IMR-90 (cell line): ENCODE measurements around the gene SPDYE2B. TPM values are rescaled to one million over a fixed set of nuclear protein-coding genes. Genes with fewer than 3 reads are reported as not detected.
"Not testable (repeated sequence)": the region's sequence is repeated elsewhere in the genome, so short reads cannot be mapped to it uniquely, and the experiment has no call there.

ENCODE experiments used
- ATAC-seq: fragments of 200-7000 bp; cut with Tn5 transposase; 2 replicates; pipeline ENCODE4 v1.9.1; 2020; ENCODE audit warnings: low read depth, mild to moderate bottlenecking, moderate library complexity
- BruUV-seq: library from RNA; stranded (reverse); fragments of 400-500 nt; replicated peaks from 2 replicates; lab custom pipeline; 2021; lab: Mats Ljungman, UMichigan
- CTCF ChIA-PET: fragments of 300-600 bp; formaldehyde crosslinking; extraction: SDS; loops from one replicate; lab custom pipeline; 2021; ENCODE audit warnings: antibody characterized with exemption; lab: Yijun Ruan, JAX
- POLR2A ChIA-PET: fragments of 300-600 bp; sonication (Branson Sonifier 250); formaldehyde crosslinking; loops from one replicate; lab custom pipeline; 2022; ENCODE audit warnings: antibody characterized with exemption; ENCODE audit not compliant: unreplicated experiment; lab: Charles Lee
- DNase-seq: peaks from one replicate; pipeline ENCODE4 v3.0.0; 2013
- H2AFZ ChIP-seq: replicated peaks from 2 replicates; pipeline ENCODE3; 2013; ENCODE audit warnings: low read length, mild to moderate bottlenecking; ENCODE audit not compliant: poor library complexity
- H2AK5ac ChIP-seq: 2 replicates; pipeline ENCODE4 v1.6.1; 2013; ENCODE audit warnings: low read depth, low read length, inconsistent platforms
- H2AK9ac ChIP-seq: replicated peaks from 2 replicates; pipeline ENCODE3; 2013; ENCODE audit warnings: mild to moderate bottlenecking, low read depth, low read length, moderate library complexity; ENCODE audit not compliant: poor library complexity
- H2BK120ac ChIP-seq: 2 replicates; pipeline ENCODE4 v1.6.1; 2013; ENCODE audit warnings: low read depth, low read length, inconsistent platforms
- H2BK15ac ChIP-seq: 3 replicates; pipeline ENCODE4 v1.6.1; 2013; ENCODE audit warnings: low read depth, low read length, inconsistent platforms
- H2BK20ac ChIP-seq: 2 replicates; pipeline ENCODE4 v1.6.1; 2013; ENCODE audit warnings: low read depth, mild to moderate bottlenecking, inconsistent platforms, low read length, moderate library complexity
- H2BK5ac ChIP-seq: 2 replicates; pipeline ENCODE4 v1.6.1; 2013; ENCODE audit warnings: mild to moderate bottlenecking, low read depth, low read length, inconsistent platforms; ENCODE audit not compliant: poor library complexity, severe bottlenecking
- H3K14ac ChIP-seq: replicated peaks from 2 replicates; pipeline ENCODE4 v1.6.1; 2013; ENCODE audit warnings: low read depth, low read length, inconsistent platforms
- H3K18ac ChIP-seq: 2 replicates; pipeline ENCODE4 v1.6.1; 2013; ENCODE audit warnings: low read depth, low read length, control low read depth
- H3K23ac ChIP-seq: 2 replicates; pipeline ENCODE4 v1.6.1; 2013; ENCODE audit warnings: low read depth, low read length, inconsistent platforms
- H3K27ac ChIP-seq: 2 replicates; pipeline ENCODE4 v1.5.1; 2013; ENCODE audit warnings: mild to moderate bottlenecking, control low read depth, low read length; ENCODE audit not compliant: insufficient read depth
- H3K27me3 ChIP-seq: 2 replicates; pipeline ENCODE4 v1.6.1; 2013; ENCODE audit warnings: low read length; ENCODE audit not compliant: control insufficient read depth, insufficient read depth
- H3K36me3 ChIP-seq: 2 replicates; pipeline ENCODE4 v1.6.1; 2013; ENCODE audit warnings: low read length, mixed read lengths; ENCODE audit not compliant: control insufficient read depth, insufficient read depth
- H3K4ac ChIP-seq: 2 replicates; pipeline ENCODE4 v1.6.1; 2013; ENCODE audit warnings: low read depth, low read length, inconsistent platforms
- H3K4me1 ChIP-seq: 2 replicates; pipeline ENCODE4 v1.6.1; 2013; ENCODE audit warnings: low read length, mixed read lengths; ENCODE audit not compliant: control insufficient read depth, insufficient read depth
- H3K4me2 ChIP-seq: 2 replicates; pipeline ENCODE4 v1.6.1; 2013; ENCODE audit warnings: low read depth, mild to moderate bottlenecking, control low read depth, low read length, moderate library complexity
- H3K4me3 ChIP-seq: 2 replicates; pipeline ENCODE4 v1.5.1; 2013; ENCODE audit warnings: low read depth, mild to moderate bottlenecking, control low read depth, low read length, moderate library complexity; ENCODE audit not compliant: insufficient read depth
- H3K56ac ChIP-seq: 2 replicates; pipeline ENCODE4 v1.6.1; 2013; ENCODE audit warnings: low read length, inconsistent platforms; ENCODE audit not compliant: insufficient read depth; ENCODE audit errors: extremely low read depth
- H3K79me1 ChIP-seq, 2 experiments: 2 replicates each; pipeline ENCODE4 v1.6.1; 2013; ENCODE audit warnings: low read length in 2 of 2, inconsistent platforms in 1 of 2, low read depth in 1 of 2
- H3K9ac ChIP-seq: 2 replicates; pipeline ENCODE4 v1.6.1; 2013; ENCODE audit warnings: low read depth, low read length, control low read depth
- H3K9me1 ChIP-seq: 2 replicates; pipeline ENCODE4 v1.6.1; 2013; ENCODE audit warnings: low read length, inconsistent platforms; ENCODE audit not compliant: insufficient read depth
- H3K9me3 ChIP-seq: 2 replicates; pipeline ENCODE4 v1.6.1; 2013; ENCODE audit warnings: low read length; ENCODE audit not compliant: control insufficient read depth, insufficient read depth
- H4K20me1 ChIP-seq: 2 replicates; pipeline ENCODE4 v1.6.1; 2013; ENCODE audit warnings: low read length, inconsistent platforms; ENCODE audit not compliant: insufficient read depth
- H4K5ac ChIP-seq: 2 replicates; pipeline ENCODE4 v1.6.1; 2013; ENCODE audit warnings: mild to moderate bottlenecking, low read depth, low read length, control low read depth
- H4K8ac ChIP-seq, 2 experiments: 2 replicates each; pipeline ENCODE4 v1.6.1; 2013; ENCODE audit warnings: low read depth in 2 of 2, low read length in 2 of 2, control low read depth in 1 of 2, inconsistent platforms in 1 of 2
- H4K91ac ChIP-seq: 2 replicates; pipeline ENCODE4 v1.6.1; 2013; ENCODE audit warnings: low read depth, low read length, inconsistent platforms; ENCODE audit not compliant: insufficient read depth
- WGBS, 2 experiments: methylation state at CpG; one replicate each; pipeline versions ENCODE4 v1.1.5 to v1.1.7; 2013; ENCODE audit warnings: missing lambda C conversion rate in 2 of 2; ENCODE audit not compliant: insufficient read length in 1 of 2; ENCODE audit errors: extremely low coverage in 2 of 2; 5-methylcytosine and 5-hydroxymethylcytosine counted together
- dilution Hi-C: fragments of 300-500 bp; cut with HindIII; formaldehyde crosslinking; loops from one replicate; pipeline ENCODE4 v1.14.3; 2018; ENCODE audit warnings: low sequenced_read_pairs; ENCODE audit not compliant: unreplicated experiment
- in situ Hi-C: fragments of 300-500 bp; cut with MboI; formaldehyde crosslinking; loops from 3 replicates; pipeline ENCODE4 v1.14.3; 2019; ENCODE audit warnings: low sequenced_read_pairs, inconsistent platforms, mixed read lengths
- intact Hi-C: fragments of 100-400 bp; cut with micrococcal nuclease; formaldehyde crosslinking; loops from 2 replicates; pipeline ENCODE4 v1.10.0; 2022
- polyA plus RNA-seq, 3 experiments: library from polyadenylated mRNA; depleted of rRNA; stranded (reverse); fragments of >200 nt; gene quantifications; 2 replicates each; pipeline ENCODE4 v1.2.3, GENCODE V29; 2012; ENCODE audit warnings: low replicate concordance in 1 of 3
- total RNA-seq: library from RNA; depleted of rRNA; stranded (reverse); fragments of >200 nt; gene quantifications from 2 replicates; pipeline ENCODE4 v1.2.3, GENCODE V29; 2012

SPDYE2B gene
- total and polyA plus RNA-seq, 2 of the 4 experiments (the other 2 are of a cell fraction) = not detected

DNA sequence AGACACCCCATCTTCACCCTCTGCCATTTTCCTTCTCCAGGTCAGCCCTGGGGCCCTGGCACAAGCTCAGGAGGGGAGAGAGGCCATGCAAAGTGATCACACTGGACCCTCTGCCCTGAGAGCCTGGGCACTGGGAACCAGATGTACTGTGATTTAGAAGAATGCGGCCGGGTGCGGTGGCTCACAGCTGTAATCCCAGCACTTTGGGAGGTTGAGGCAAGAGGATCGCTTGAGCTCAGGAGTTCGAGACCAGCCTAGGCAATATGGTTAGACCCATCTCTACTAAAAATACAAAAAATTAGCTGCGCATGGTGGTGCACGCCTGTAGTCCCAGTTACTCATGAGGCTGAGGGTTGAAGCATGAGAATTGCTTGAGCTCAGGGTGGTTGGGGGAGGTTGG lies 2.3 kb upstream of the SPDYE2B start:
- CTCF ChIA-PET, H4K20me1 ChIP-seq, H3K4me3 ChIP-seq, H2BK120ac ChIP-seq, H4K5ac ChIP-seq, H4K8ac ChIP-seq, H3K79me1 ChIP-seq, H3K14ac ChIP-seq, H3K36me3 ChIP-seq, H3K18ac ChIP-seq, H2AK9ac ChIP-seq, H2BK20ac ChIP-seq, H3K23ac ChIP-seq, H3K9ac ChIP-seq, H2BK5ac ChIP-seq, ATAC-seq, H3K27ac ChIP-seq, DNase-seq, H3K4ac ChIP-seq, H3K4me1 ChIP-seq, H3K56ac ChIP-seq, H3K9me3 ChIP-seq, H3K27me3 ChIP-seq, intact Hi-C loops, dilution Hi-C loops, H2AK5ac ChIP-seq, H3K4me2 ChIP-seq, BruUV-seq, POLR2A ChIA-PET, in situ Hi-C loops, H3K9me1 ChIP-seq, H2AFZ ChIP-seq, H4K91ac ChIP-seq, H2BK15ac ChIP-seq: not testable (repeated sequence)
- no CpG with 5 or more reads among the region's 7 CpGs for WGBS, 2 experiments

DNA sequence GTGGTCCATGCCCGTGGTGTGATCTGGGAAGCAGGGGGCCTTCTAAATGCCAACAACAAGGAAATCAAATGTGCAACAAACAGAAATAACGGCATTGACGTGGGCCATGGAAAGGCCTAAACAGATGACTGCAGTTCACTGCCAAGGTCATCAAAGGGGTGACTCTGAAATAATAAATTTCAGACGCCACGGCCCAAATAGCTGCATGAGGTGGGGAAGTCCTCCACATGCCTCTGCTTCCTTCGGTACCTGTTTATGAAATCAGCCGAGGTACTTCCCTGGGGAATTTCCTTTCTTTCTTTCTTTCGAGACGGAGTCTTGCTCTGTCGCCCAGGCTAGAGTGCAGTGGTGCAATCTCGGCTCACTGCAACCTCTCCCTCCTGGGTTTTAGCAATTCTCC lies 14.6 kb downstream of the SPDYE2B start:
- dilution Hi-C loops, H2BK120ac ChIP-seq, in situ Hi-C loops: not testable (repeated sequence)

More for the DNA sequence above, 14.6 kb downstream of the SPDYE2B start:
- H3K4me2 ChIP-seq, H2BK5ac ChIP-seq, H3K18ac ChIP-seq, H4K5ac ChIP-seq, H3K9me3 ChIP-seq, H3K4me3 ChIP-seq, BruUV-seq, H2AFZ ChIP-seq, H3K36me3 ChIP-seq, CTCF ChIA-PET, H3K79me1 ChIP-seq, H2AK5ac ChIP-seq, H2AK9ac ChIP-seq, H4K20me1 ChIP-seq, H3K56ac ChIP-seq, H3K9me1 ChIP-seq, H3K14ac ChIP-seq, H3K27ac ChIP-seq, POLR2A ChIA-PET, H4K91ac ChIP-seq, ATAC-seq, H3K27me3 ChIP-seq, intact Hi-C loops, H4K8ac ChIP-seq, DNase-seq, H3K9ac ChIP-seq, H3K23ac ChIP-seq, H2BK15ac ChIP-seq, H2BK20ac ChIP-seq, H3K4ac ChIP-seq, H3K4me1 ChIP-seq: not testable (repeated sequence)
- WGBS, 2 experiments = no CpG with 5 or more reads among the region's 11 CpGs
